ENCODE measurements around the gene IFI30. TPM values are rescaled to one million over a fixed set of nuclear protein-coding genes. Genes with fewer than 3 reads are reported as not detected.
A peak's percentile ranks its signal among the peaks of the same experiment; 100 is the strongest.

Gene IFI30
- total RNA-seq, 1 donor from 2014 or later, result 0.76 TPM

DNA sequence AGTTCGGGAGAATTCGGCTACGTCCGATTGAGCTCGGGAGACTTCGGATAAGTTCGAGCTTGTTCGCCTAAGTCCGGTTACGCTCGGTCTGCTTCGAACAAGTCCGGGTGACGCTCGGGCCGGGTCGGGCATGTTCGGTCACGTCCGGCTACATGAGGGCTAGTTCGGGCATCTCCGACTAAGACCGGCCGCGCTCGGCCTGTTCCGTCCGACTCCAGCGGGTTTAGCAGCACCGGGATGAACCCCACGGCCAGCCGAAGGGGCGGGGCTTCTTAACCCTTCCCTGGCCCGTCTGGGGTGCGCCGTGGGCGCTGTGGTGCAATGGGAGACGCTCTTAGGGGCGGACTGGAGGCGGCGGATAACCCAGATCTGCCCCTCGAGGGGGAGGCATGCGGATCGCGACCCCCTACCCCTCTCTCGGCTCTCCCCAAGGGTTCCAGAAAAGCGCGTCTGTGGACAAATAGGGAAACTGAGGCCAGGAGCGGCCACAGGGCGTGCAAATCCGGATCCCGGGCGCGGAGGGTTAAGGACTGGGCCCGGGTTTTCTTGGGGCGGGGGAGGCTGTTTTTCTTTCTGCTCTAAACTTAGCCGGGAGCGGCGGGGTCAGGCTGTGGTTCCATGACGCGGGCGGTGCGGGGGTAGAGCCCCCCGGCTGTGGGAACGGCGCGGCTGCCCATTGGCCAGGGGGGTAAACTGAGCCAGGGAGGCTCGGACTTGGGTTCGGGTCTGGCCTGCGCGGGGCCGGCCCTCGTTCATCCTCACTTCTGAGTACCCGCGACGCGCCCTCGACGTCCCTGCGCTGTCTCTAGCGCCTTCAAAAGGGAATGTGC lies 51.1 kb downstream of the IFI30 start:
- peak overlapping the region; percentile 94 for H3K4me3 Mint-ChIP-seq (ENCODE audit: unreplicated experiment)
- H3K9me3 Mint-ChIP-seq (ENCODE audit: unreplicated experiment), result peaks cover 8% of the 10 kb centered on the region
- H3K27ac Mint-ChIP-seq (ENCODE audit: unreplicated experiment), result peak overlapping the region; percentile 94
- TF ChIP-seq, protein P1, sequence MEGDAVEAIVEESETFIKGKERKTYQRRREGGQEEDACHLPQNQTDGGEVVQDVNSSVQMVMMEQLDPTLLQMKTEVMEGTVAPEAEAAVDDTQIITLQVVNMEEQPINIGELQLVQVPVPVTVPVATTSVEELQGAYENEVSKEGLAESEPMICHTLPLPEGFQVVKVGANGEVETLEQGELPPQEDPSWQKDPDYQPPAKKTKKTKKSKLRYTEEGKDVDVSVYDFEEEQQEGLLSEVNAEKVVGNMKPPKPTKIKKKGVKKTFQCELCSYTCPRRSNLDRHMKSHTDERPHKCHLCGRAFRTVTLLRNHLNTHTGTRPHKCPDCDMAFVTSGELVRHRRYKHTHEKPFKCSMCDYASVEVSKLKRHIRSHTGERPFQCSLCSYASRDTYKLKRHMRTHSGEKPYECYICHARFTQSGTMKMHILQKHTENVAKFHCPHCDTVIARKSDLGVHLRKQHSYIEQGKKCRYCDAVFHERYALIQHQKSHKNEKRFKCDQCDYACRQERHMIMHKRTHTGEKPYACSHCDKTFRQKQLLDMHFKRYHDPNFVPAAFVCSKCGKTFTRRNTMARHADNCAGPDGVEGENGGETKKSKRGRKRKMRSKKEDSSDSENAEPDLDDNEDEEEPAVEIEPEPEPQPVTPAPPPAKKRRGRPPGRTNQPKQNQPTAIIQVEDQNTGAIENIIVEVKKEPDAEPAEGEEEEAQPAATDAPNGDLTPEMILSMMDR (IDR thresholded peaks at IDR 0.05; ENCODE audit: partially characterized antibody, unreplicated experiment), result no peak
- no peaks in the 10 kb centered on the region for H3K36me3 Mint-ChIP-seq (ENCODE audit: unreplicated experiment)
- H3K4me1 Mint-ChIP-seq (ENCODE audit: low read depth, unreplicated experiment), result peaks cover 10% of the 10 kb centered on the region
- DNase-seq, result peak; percentile 99
- H3K27me3 Mint-ChIP-seq (ENCODE audit: unreplicated experiment), result peaks cover 14% of the 10 kb centered on the region

DNA sequence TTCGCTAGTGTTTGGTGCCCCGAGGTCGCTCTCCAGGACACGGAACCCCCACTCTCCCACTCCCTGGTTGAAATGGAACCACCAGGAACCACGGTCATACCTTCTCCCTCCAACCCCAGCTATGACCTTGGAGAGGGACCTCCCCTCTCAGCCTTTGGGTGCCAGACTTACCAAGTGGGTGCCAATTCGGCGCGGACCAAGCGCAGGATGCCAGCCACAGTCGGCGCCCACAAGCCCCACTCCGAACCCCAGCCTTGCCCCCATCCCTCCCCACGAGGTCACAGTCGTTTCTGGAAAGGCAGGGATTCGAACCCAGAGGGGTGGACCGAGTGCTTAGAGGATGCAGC lies 51.7 kb downstream of the IFI30 start:
- Mint-ChIP-seq H3K36me3 (ENCODE audit: unreplicated experiment) (no peaks in the 10 kb centered on the region), H3K4me1 (ENCODE audit: low read depth, unreplicated experiment) (peaks cover 10% of the 10 kb centered on the region), H3K27ac (ENCODE audit: unreplicated experiment) (peak overlapping the region; percentile 94), H3K4me3 (ENCODE audit: unreplicated experiment) (peak overlapping the region; percentile 94), H3K27me3 (ENCODE audit: unreplicated experiment) (peaks cover 12% of the 10 kb centered on the region), H3K9me3 (ENCODE audit: unreplicated experiment) (peaks cover 8% of the 10 kb centered on the region)
- TF ChIP-seq, protein P1 (IDR thresholded peaks at IDR 0.05; ENCODE audit: partially characterized antibody, unreplicated experiment), result no peak
- DNase-seq, result no peak

DNA sequence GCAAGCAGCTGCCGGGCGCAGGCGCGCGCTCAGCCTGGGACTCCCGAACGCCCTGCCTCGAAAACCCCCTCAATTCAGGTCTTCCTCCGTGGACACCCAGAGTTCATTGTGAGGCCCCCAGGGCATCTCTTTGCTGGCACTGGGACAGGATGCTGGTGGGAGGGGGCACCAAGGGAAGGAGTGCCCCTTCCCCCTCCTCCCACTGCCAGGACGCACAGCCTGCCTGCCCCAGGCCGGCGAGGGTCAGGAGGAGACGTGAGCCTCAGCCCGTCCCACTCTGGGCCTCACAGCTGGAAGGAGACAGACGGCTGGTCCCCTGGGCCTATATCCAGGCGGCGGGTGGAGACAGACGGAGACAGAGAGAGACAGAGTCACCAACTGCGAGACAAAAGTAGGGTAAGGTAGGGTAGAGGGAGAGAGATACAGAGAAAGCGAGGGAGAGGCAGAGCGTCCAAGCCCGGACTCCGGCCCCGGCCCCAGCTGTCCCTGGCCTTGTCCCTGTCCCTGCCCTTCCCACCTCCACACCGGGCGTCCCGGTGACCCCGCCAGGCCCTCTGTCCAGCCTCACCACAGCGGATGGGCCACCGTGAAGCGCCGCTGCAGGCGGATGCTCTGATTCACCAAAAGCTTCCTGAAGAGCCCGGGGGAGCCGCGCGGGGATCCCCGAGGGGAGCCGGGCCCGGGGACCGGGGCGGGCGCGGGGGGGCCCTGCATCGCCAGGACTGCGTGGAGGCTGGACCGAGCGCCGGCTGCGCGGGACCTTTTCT lies 52.3 kb downstream of the IFI30 start, which contains the start of gene PDE4C:
Gene PDE4C, minus strand, starts transcription at position 737 of the 767 bp plus-strand sequence. Its CDS starts 23 bp downstream, at position 714.
- TF ChIP-seq, protein P1 (IDR thresholded peaks at IDR 0.05; ENCODE audit: partially characterized antibody, unreplicated experiment), result no peak
- peak; percentile 84 for DNase-seq
- peaks cover 10% of the 10 kb centered on the region for H3K4me1 Mint-ChIP-seq (ENCODE audit: low read depth, unreplicated experiment)
- no peaks in the 10 kb centered on the region for H3K36me3 Mint-ChIP-seq (ENCODE audit: unreplicated experiment)
- H3K4me3 Mint-ChIP-seq (ENCODE audit: unreplicated experiment), result peak within 1 kb of the TSS; percentile 94
- H3K27ac Mint-ChIP-seq (ENCODE audit: unreplicated experiment), result peak within 1 kb of the TSS; percentile 94
- peaks cover 12% of the 10 kb centered on the region for H3K27me3 Mint-ChIP-seq (ENCODE audit: unreplicated experiment)
- peaks cover 8% of the 10 kb centered on the region for H3K9me3 Mint-ChIP-seq (ENCODE audit: unreplicated experiment)

DNA sequence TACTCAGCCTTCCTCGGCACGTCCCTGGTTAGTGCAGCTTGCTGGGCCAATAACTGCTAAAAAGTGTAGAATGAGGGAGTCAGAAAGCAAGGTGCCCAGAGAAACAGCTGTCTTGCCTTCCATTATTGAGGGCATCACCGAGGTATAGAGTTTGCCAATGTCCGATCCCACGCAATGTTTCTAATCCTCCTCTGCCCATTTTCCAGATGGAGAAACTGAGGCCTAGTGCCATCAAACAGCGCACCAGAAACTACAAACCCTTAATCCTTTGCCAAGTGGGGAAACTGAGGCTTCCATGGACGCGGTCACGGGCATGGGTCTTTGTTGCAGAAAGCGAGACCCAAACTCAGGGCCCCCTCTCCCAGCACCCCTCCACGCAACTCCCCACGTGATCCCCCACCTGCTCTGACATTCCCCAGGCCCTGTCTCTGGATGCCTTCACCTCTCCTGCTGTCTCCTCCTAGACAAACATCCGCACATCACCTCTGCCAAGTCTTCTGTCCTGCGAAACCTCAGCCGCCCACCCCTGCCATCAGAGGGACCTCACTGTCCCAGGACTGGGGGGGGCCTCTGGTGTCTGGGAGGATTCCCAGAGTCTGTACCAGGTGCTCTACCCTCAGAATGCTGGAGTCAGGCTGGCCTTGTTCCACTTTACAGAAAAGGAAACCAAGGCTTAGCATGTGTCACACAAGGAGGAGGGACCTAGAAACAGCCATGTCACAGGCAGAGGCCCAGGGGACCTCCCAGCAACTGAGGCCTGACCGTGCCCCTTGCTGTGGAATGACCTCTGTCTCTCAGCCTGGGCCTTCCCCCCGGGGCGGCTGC lies 53.6 kb downstream of the IFI30 start:
- Mint-ChIP-seq H3K4me3 (ENCODE audit: unreplicated experiment) (peak overlapping the region; percentile 64), H3K27me3 (ENCODE audit: unreplicated experiment) (peaks cover 11% of the 10 kb centered on the region), H3K27ac (ENCODE audit: unreplicated experiment) (peak overlapping the region; percentile 77)

More for the DNA sequence above, 53.6 kb downstream of the IFI30 start:
- Mint-ChIP-seq H3K4me1 (ENCODE audit: low read depth, unreplicated experiment) (peaks cover 11% of the 10 kb centered on the region), H3K36me3 (ENCODE audit: unreplicated experiment) (no peaks in the 10 kb centered on the region), H3K9me3 (ENCODE audit: unreplicated experiment) (peaks cover 6% of the 10 kb centered on the region)
- no peak for DNase-seq
- TF ChIP-seq, protein P1 (IDR thresholded peaks at IDR 0.05; ENCODE audit: partially characterized antibody, unreplicated experiment), result no peak

Other genes starting within 250 kb of the IFI30 start
- 87.9 TPM for gene CCDC124, start 240.8 kb upstream of the IFI30 start, total RNA-seq (ENCODE audit: unreplicated experiment)
- gene KCNN1, start 206.7 kb upstream of the IFI30 start, total RNA-seq (ENCODE audit: unreplicated experiment), result 91.1 TPM
- gene ARRDC2, start 165.6 kb upstream of the IFI30 start, total RNA-seq (ENCODE audit: unreplicated experiment), result 4.0 TPM
- not detected for gene IL12RB1, start 86.9 kb upstream of the IFI30 start, total RNA-seq (ENCODE audit: unreplicated experiment)
- gene MAST3, start 76.0 kb upstream of the IFI30 start, total RNA-seq (ENCODE audit: unreplicated experiment), result 16.6 TPM
- 36.4 TPM for gene PIK3R2, start 20.6 kb upstream of the IFI30 start, total RNA-seq (ENCODE audit: unreplicated experiment)
- 17.9 TPM for gene MPV17L2, start 19.4 kb downstream of the IFI30 start, total RNA-seq (ENCODE audit: unreplicated experiment)
- 77.4 TPM for gene RAB3A, start 30.2 kb downstream of the IFI30 start, total RNA-seq (ENCODE audit: unreplicated experiment)
- gene PDE4C, start 52.6 kb downstream of the IFI30 start, total RNA-seq (ENCODE audit: unreplicated experiment), result 69.8 TPM
- 23.6 TPM for gene IQCN, start 100.6 kb downstream of the IFI30 start, total RNA-seq (ENCODE audit: unreplicated experiment)
- 341 TPM for gene JUND, start 107.8 kb downstream of the IFI30 start, total RNA-seq (ENCODE audit: unreplicated experiment)
- gene LSM4, start 149.3 kb downstream of the IFI30 start, total RNA-seq (ENCODE audit: unreplicated experiment), result 137 TPM
- gene PGPEP1, start 166.8 kb downstream of the IFI30 start, total RNA-seq (ENCODE audit: unreplicated experiment), result 25.6 TPM
- gene GDF15, start 212.3 kb downstream of the IFI30 start, total RNA-seq (ENCODE audit: unreplicated experiment), result 8.9 TPM
- not detected for gene LRRC25, start 223.8 kb downstream of the IFI30 start, total RNA-seq (ENCODE audit: unreplicated experiment)
- 177 TPM for gene SSBP4, start 245.6 kb downstream of the IFI30 start, total RNA-seq (ENCODE audit: unreplicated experiment)

All from glutamatergic neuron (in vitro differentiated cells).